ENCODE results near the gene MLLT3. TPM values are rescaled to one million over a fixed set of nuclear protein-coding genes. Genes with fewer than 3 reads are reported as not detected.

The MLLT3 gene
- total and polyA plus RNA-seq, 2 experiments from 2014 or later, result 40.0 to 58.3 TPM

GRCh38 chr9:20640331-20641187 is 18.3 kb upstream of the MLLT3 start:
- no peak overlapping the region for H3K4me3 ChIP-seq
- TF ChIP-seq, protein P1, sequence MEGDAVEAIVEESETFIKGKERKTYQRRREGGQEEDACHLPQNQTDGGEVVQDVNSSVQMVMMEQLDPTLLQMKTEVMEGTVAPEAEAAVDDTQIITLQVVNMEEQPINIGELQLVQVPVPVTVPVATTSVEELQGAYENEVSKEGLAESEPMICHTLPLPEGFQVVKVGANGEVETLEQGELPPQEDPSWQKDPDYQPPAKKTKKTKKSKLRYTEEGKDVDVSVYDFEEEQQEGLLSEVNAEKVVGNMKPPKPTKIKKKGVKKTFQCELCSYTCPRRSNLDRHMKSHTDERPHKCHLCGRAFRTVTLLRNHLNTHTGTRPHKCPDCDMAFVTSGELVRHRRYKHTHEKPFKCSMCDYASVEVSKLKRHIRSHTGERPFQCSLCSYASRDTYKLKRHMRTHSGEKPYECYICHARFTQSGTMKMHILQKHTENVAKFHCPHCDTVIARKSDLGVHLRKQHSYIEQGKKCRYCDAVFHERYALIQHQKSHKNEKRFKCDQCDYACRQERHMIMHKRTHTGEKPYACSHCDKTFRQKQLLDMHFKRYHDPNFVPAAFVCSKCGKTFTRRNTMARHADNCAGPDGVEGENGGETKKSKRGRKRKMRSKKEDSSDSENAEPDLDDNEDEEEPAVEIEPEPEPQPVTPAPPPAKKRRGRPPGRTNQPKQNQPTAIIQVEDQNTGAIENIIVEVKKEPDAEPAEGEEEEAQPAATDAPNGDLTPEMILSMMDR (IDR thresholded peaks at IDR 0.05; ENCODE audit: low read depth, low read length), result no peak
- H3K4me1 ChIP-seq (ENCODE audit: low read depth), result no peaks in the 10 kb centered on the region
- H3K36me3 ChIP-seq, result no peaks in the 10 kb centered on the region
- no peaks in the 10 kb centered on the region for H3K27me3 ChIP-seq
- H3K27ac ChIP-seq, result no peak overlapping the region
- H3K9me3 ChIP-seq (ENCODE audit: low read depth), result no peaks in the 10 kb centered on the region
- DNase-seq (ENCODE audit: low read depth in 1 of 2, low spot score in 1 of 2), result peak; percentile 39 to 48

- Histone ChIP-seq H3K27me3 (no peaks in the 10 kb centered on the region), H3K9me3 (ENCODE audit: low read depth) (no peaks in the 10 kb centered on the region), H3K4me3 (no peak overlapping the region), H3K36me3 (no peaks in the 10 kb centered on the region), H3K27ac (no peak overlapping the region), H3K4me1 (ENCODE audit: low read depth) (no peaks in the 10 kb centered on the region)
- TF ChIP-seq, protein P1 (IDR thresholded peaks at IDR 0.05; ENCODE audit: low read depth, low read length), result no peak
- DNase-seq (ENCODE audit: low read depth in 1 of 2, low spot score in 1 of 2), result peak in 1 of 2 donors; percentile 61
Observed at GRCh38 chr9:20636888-20637440, 14.7 kb upstream of the MLLT3 start.

DNA sequence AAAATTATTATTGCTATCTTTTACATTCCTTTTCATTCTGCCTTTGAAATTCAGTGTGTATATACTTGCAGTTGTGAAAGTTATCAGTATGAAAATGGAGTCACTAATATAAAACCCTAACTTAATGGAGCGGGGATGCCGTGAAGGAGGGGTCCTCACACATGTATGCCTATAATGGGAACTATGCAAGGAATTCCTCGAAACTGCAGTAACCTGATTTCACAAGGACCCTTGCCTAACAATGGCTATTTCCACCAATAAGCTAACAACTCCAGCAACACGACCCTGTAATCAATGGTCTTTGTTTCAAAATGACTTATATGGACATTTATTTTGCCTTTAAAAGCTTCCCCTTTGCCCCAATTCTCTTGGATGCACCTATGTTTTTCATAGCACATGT is 12.6 kb upstream of the MLLT3 start:
- H3K9me3 ChIP-seq (ENCODE audit: low read depth), result no peaks in the 10 kb centered on the region
- no peaks in the 10 kb centered on the region for H3K36me3 ChIP-seq
- no peaks in the 10 kb centered on the region for H3K27me3 ChIP-seq
- TF ChIP-seq, protein P1 (IDR thresholded peaks at IDR 0.05; ENCODE audit: low read depth, low read length), result no peak
- DNase-seq (ENCODE audit: low read depth in 1 of 2, low spot score in 1 of 2), result no peak
- H3K4me1 ChIP-seq (ENCODE audit: low read depth), result no peaks in the 10 kb centered on the region
- no peak overlapping the region for H3K27ac ChIP-seq
- no peak overlapping the region for H3K4me3 ChIP-seq

- Histone ChIP-seq H3K27me3 (no peaks in the 10 kb centered on the region), H3K4me3 (no peak overlapping the region), H3K4me1 (ENCODE audit: low read depth) (no peaks in the 10 kb centered on the region), H3K9me3 (ENCODE audit: low read depth) (no peaks in the 10 kb centered on the region), H3K27ac (no peak overlapping the region), H3K36me3 (no peaks in the 10 kb centered on the region)
- DNase-seq (ENCODE audit: low read depth in 1 of 2, low spot score in 1 of 2), result no peak
- TF ChIP-seq, protein P1 (IDR thresholded peaks at IDR 0.05; ENCODE audit: low read depth, low read length), result no peak
Observed at GRCh38 chr9:20632705-20633104, 10.4 kb upstream of the MLLT3 start.

GRCh38 chr9:20630241-20630943 is 8.1 kb upstream of the MLLT3 start:
- Histone ChIP-seq H3K36me3 (no peaks in the 10 kb centered on the region), H3K9me3 (ENCODE audit: low read depth) (no peaks in the 10 kb centered on the region), H3K27ac (no peak overlapping the region), H3K4me1 (ENCODE audit: low read depth) (no peaks in the 10 kb centered on the region), H3K4me3 (no peak overlapping the region), H3K27me3 (no peaks in the 10 kb centered on the region)
- DNase-seq (ENCODE audit: low read depth in 1 of 2, low spot score in 1 of 2), result no peak
- TF ChIP-seq, protein P1 (IDR thresholded peaks at IDR 0.05; ENCODE audit: low read depth, low read length), result no peak
